ENCODE results near the gene PRCP.

DNA sequence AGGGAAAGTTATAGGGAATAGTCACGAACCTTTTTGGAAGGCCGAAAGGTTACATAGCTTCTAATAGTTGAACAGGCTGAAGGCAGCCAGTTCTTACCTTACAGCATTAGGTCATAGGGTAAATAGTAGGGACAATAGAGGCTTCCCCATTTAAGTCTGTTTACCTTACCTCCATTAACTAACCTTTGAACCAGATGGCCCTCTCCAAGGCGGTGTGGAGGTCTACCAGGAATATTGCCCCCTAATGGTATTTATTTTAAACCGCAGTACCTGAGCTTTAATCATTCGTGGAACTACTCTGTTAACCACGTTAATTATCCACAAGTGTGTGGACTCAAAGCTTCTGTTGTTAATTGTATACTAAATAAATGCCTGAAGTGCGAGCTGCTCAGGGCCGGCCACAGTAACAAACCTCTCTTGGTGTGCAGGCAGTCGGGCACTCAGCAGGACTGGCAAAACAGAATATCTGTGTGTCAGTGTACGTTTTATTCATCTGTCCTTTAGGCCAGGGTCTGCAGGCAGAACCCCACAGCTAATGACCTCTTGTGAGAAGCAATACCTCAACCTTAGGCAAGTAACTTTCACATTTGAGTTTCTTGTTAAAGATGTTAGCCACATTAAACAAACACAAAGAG, 81.7 kb downstream of the PRCP start:
- TF ChIP-seq, protein P1, sequence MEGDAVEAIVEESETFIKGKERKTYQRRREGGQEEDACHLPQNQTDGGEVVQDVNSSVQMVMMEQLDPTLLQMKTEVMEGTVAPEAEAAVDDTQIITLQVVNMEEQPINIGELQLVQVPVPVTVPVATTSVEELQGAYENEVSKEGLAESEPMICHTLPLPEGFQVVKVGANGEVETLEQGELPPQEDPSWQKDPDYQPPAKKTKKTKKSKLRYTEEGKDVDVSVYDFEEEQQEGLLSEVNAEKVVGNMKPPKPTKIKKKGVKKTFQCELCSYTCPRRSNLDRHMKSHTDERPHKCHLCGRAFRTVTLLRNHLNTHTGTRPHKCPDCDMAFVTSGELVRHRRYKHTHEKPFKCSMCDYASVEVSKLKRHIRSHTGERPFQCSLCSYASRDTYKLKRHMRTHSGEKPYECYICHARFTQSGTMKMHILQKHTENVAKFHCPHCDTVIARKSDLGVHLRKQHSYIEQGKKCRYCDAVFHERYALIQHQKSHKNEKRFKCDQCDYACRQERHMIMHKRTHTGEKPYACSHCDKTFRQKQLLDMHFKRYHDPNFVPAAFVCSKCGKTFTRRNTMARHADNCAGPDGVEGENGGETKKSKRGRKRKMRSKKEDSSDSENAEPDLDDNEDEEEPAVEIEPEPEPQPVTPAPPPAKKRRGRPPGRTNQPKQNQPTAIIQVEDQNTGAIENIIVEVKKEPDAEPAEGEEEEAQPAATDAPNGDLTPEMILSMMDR (IDR thresholded peaks at IDR 0.05; ENCODE audit: low read depth, low read length, missing input control): no peak
- TF ChIP-seq RAD21 (IDR thresholded peaks at IDR 0.05) (no peak), SP1 (IDR thresholded peaks at IDR 0.05) (no peak), JUND (IDR thresholded peaks at IDR 0.05) (no peak)
- TF ChIP-seq, protein P2, sequence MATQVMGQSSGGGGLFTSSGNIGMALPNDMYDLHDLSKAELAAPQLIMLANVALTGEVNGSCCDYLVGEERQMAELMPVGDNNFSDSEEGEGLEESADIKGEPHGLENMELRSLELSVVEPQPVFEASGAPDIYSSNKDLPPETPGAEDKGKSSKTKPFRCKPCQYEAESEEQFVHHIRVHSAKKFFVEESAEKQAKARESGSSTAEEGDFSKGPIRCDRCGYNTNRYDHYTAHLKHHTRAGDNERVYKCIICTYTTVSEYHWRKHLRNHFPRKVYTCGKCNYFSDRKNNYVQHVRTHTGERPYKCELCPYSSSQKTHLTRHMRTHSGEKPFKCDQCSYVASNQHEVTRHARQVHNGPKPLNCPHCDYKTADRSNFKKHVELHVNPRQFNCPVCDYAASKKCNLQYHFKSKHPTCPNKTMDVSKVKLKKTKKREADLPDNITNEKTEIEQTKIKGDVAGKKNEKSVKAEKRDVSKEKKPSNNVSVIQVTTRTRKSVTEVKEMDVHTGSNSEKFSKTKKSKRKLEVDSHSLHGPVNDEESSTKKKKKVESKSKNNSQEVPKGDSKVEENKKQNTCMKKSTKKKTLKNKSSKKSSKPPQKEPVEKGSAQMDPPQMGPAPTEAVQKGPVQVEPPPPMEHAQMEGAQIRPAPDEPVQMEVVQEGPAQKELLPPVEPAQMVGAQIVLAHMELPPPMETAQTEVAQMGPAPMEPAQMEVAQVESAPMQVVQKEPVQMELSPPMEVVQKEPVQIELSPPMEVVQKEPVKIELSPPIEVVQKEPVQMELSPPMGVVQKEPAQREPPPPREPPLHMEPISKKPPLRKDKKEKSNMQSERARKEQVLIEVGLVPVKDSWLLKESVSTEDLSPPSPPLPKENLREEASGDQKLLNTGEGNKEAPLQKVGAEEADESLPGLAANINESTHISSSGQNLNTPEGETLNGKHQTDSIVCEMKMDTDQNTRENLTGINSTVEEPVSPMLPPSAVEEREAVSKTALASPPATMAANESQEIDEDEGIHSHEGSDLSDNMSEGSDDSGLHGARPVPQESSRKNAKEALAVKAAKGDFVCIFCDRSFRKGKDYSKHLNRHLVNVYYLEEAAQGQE (IDR thresholded peaks at IDR 0.05): no peak
